ENCODE data around the gene CRYBA4.

- TF ChIP-seq CTCF (IDR thresholded peaks at IDR 0.05) (no peak), POLR2A (IDR thresholded peaks at IDR 0.05) (no peak)
These were observed 14.5 kb downstream of the CRYBA4 start for GRCh38 chr22:26636296-26636695.

Measured in Peyer's patch (tissue), 4 donors.